Measurements from ENCODE around the gene WNT7A.

The WNT7A gene

GRCh38 chr3:13850161-13850945 is 29.5 kb downstream of the WNT7A start:
- Histone ChIP-seq H4K20me1 (ENCODE audit: insufficient read depth, low read length) (no peaks in the 10 kb centered on the region), H3K4me2 (ENCODE audit: low read depth, low read length) (no peak overlapping the region), H3K36me3 (replicated peaks; ENCODE audit: insufficient read depth, low read length) (no peaks in the 10 kb centered on the region), H3F3A (ENCODE audit: insufficient read depth, low read length) (no peaks in the 10 kb centered on the region), H3K79me2 (ENCODE audit: low read length) (no peaks in the 10 kb centered on the region), H3K4me1 (ENCODE audit: low read length) (no peaks in the 10 kb centered on the region), H2AFZ (ENCODE audit: low read length) (no peak overlapping the region), H3K27me3 (replicated peaks; ENCODE audit: insufficient read depth, low read length) (peaks cover 77% of the 10 kb centered on the region), H3K4me3 (ENCODE audit: low read length) (no peak overlapping the region), H3K27ac (ENCODE audit: low read length) (no peak overlapping the region), H3K9me2 (replicated peaks; ENCODE audit: insufficient read depth, low read length) (no peaks in the 10 kb centered on the region), H3K9ac (ENCODE audit: low read length) (no peak overlapping the region), H3K9me3 (replicated peaks; ENCODE audit: insufficient read depth, low read length) (no peaks in the 10 kb centered on the region)
- TF ChIP-seq, protein P1, sequence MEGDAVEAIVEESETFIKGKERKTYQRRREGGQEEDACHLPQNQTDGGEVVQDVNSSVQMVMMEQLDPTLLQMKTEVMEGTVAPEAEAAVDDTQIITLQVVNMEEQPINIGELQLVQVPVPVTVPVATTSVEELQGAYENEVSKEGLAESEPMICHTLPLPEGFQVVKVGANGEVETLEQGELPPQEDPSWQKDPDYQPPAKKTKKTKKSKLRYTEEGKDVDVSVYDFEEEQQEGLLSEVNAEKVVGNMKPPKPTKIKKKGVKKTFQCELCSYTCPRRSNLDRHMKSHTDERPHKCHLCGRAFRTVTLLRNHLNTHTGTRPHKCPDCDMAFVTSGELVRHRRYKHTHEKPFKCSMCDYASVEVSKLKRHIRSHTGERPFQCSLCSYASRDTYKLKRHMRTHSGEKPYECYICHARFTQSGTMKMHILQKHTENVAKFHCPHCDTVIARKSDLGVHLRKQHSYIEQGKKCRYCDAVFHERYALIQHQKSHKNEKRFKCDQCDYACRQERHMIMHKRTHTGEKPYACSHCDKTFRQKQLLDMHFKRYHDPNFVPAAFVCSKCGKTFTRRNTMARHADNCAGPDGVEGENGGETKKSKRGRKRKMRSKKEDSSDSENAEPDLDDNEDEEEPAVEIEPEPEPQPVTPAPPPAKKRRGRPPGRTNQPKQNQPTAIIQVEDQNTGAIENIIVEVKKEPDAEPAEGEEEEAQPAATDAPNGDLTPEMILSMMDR (IDR thresholded peaks at IDR 0.05; ENCODE audit: low read length): no peak
- no peak for TF ChIP-seq EZH2phosphoT487 (IDR thresholded peaks at IDR 0.05; ENCODE audit: low read length)
- no peak for TF ChIP-seq EZH2 (optimal IDR thresholded peaks at IDR 0.05; ENCODE audit: low read depth, low read length)
- DNase-seq: no peak

DNA sequence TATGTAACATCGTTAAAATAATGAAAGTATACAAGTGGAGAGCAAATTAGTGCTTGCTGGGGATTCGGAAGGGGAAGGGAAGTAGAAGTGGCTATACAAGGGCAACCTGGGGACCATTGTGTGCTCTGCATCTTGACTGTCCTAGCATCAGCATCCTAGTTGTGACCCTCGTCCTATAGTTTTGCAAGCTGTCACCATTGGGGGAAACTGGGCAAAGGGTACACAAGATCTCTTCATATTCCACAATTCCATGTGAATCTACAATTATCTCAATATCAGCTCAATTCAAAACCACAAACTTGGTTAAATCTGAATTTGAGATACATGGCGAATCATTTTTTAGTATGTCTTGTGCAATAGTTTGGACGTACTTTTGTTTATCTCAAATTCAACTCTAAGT is 30.9 kb downstream of the WNT7A start:
- Histone ChIP-seq H3K9me3 (replicated peaks; ENCODE audit: insufficient read depth, low read length) (no peaks in the 10 kb centered on the region), H3K9ac (ENCODE audit: low read length) (no peak overlapping the region), H3K4me2 (ENCODE audit: low read depth, low read length) (no peak overlapping the region), H4K20me1 (ENCODE audit: insufficient read depth, low read length) (no peaks in the 10 kb centered on the region), H3K4me1 (ENCODE audit: low read length) (no peaks in the 10 kb centered on the region), H3K4me3 (ENCODE audit: low read length) (no peak overlapping the region), H3K79me2 (ENCODE audit: low read length) (no peaks in the 10 kb centered on the region), H3K27ac (ENCODE audit: low read length) (no peak overlapping the region), H3K36me3 (replicated peaks; ENCODE audit: insufficient read depth, low read length) (no peaks in the 10 kb centered on the region), H2AFZ (ENCODE audit: low read length) (no peak overlapping the region), H3K9me2 (replicated peaks; ENCODE audit: insufficient read depth, low read length) (no peaks in the 10 kb centered on the region), H3F3A (ENCODE audit: insufficient read depth, low read length) (no peaks in the 10 kb centered on the region), H3K27me3 (replicated peaks; ENCODE audit: insufficient read depth, low read length) (peaks cover 80% of the 10 kb centered on the region)
- DNase-seq: no peak
- TF ChIP-seq, protein P1 (IDR thresholded peaks at IDR 0.05; ENCODE audit: low read length): no peak
- TF ChIP-seq EZH2phosphoT487 (IDR thresholded peaks at IDR 0.05; ENCODE audit: low read length) (no peak), EZH2 (optimal IDR thresholded peaks at IDR 0.05; ENCODE audit: low read depth, low read length) (no peak)

GRCh38 chr3:13846716-13847570 is 32.9 kb downstream of the WNT7A start:
- Histone ChIP-seq H3F3A (ENCODE audit: insufficient read depth, low read length) (no peaks in the 10 kb centered on the region), H3K4me1 (ENCODE audit: low read length) (no peaks in the 10 kb centered on the region), H3K79me2 (ENCODE audit: low read length) (no peaks in the 10 kb centered on the region), H3K27me3 (replicated peaks; ENCODE audit: insufficient read depth, low read length) (peaks cover 75% of the 10 kb centered on the region), H3K9ac (ENCODE audit: low read length) (no peak overlapping the region), H3K9me3 (replicated peaks; ENCODE audit: insufficient read depth, low read length) (no peaks in the 10 kb centered on the region), H3K27ac (ENCODE audit: low read length) (no peak overlapping the region), H3K9me2 (replicated peaks; ENCODE audit: insufficient read depth, low read length) (no peaks in the 10 kb centered on the region), H3K36me3 (replicated peaks; ENCODE audit: insufficient read depth, low read length) (no peaks in the 10 kb centered on the region), H3K4me3 (ENCODE audit: low read length) (no peak overlapping the region), H4K20me1 (ENCODE audit: insufficient read depth, low read length) (no peaks in the 10 kb centered on the region), H2AFZ (ENCODE audit: low read length) (no peak overlapping the region), H3K4me2 (ENCODE audit: low read depth, low read length) (no peak overlapping the region)
- no peak for DNase-seq
- TF ChIP-seq EZH2phosphoT487 (IDR thresholded peaks at IDR 0.05; ENCODE audit: low read length): no peak
- TF ChIP-seq EZH2 (optimal IDR thresholded peaks at IDR 0.05; ENCODE audit: low read depth, low read length): no peak
- TF ChIP-seq, protein P1 (IDR thresholded peaks at IDR 0.05; ENCODE audit: low read length): no peak
